ENCODE measurements around the gene CARF. TPM values are rescaled to one million over a fixed set of nuclear protein-coding genes. Genes with fewer than 3 reads are reported as not detected.

CARF gene
- total and polyA plus RNA-seq, 2 donors (not counting 1 experiment from before 2014, with no cell fraction given) = 7.2 to 8.6 TPM

DNA sequence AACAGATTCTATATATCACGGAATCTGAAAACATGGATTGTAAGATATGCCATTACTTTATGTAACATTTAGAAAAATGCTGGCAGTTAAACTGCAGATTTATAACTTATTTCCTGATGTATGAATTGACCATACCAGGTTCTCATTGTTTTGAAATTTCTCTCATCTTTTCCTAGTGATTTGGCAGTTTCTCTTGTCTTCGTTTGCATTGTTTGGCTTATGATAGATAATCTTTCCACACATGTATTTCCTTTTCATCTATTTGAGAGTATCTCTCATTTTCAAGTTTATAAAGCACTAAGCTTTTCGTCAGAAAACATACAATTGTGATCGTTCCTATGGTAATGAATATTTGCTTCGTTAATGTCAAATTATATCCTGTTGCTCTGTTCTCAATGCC lies 118.9 kb downstream of the CARF start:
- Histone ChIP-seq H3K79me2 (ENCODE audit: control insufficient read depth, insufficient read depth, low read length) (peaks cover 10% of the 10 kb centered on the region), H4K20me1 (ENCODE audit: control insufficient read depth, extremely low read depth, insufficient read depth, low read length) (no peaks in the 10 kb centered on the region), H3K4me3 (replicated peaks in 1 of 4; ENCODE audit: control extremely low read depth in 1 of 4, insufficient read depth in 1 of 4, low read depth in 3 of 4, low read length in 4 of 4) (no peak overlapping the region), H3K36me3 (ENCODE audit: control insufficient read depth, insufficient read depth, low read length) (no peaks in the 10 kb centered on the region), H3K4me2 (ENCODE audit: extremely low read depth, insufficient read depth, low read length) (no peak overlapping the region), H3K9me3 (ENCODE audit: control insufficient read depth, insufficient read depth, low read depth, low read length) (no peaks in the 10 kb centered on the region), H3K4me1 (ENCODE audit: control insufficient read depth, extremely low read depth, insufficient read depth, low read length) (no peaks in the 10 kb centered on the region), H2AFZ (ENCODE audit: low read length) (no peak overlapping the region), H3K9ac (ENCODE audit: insufficient read depth, low read length) (no peak overlapping the region), H3K27ac (ENCODE audit: insufficient read depth, low read length) (no peak overlapping the region), H3K27me3 (ENCODE audit: control insufficient read depth, insufficient read depth, low read length) (no peaks in the 10 kb centered on the region)
- TF ChIP-seq, protein P1, sequence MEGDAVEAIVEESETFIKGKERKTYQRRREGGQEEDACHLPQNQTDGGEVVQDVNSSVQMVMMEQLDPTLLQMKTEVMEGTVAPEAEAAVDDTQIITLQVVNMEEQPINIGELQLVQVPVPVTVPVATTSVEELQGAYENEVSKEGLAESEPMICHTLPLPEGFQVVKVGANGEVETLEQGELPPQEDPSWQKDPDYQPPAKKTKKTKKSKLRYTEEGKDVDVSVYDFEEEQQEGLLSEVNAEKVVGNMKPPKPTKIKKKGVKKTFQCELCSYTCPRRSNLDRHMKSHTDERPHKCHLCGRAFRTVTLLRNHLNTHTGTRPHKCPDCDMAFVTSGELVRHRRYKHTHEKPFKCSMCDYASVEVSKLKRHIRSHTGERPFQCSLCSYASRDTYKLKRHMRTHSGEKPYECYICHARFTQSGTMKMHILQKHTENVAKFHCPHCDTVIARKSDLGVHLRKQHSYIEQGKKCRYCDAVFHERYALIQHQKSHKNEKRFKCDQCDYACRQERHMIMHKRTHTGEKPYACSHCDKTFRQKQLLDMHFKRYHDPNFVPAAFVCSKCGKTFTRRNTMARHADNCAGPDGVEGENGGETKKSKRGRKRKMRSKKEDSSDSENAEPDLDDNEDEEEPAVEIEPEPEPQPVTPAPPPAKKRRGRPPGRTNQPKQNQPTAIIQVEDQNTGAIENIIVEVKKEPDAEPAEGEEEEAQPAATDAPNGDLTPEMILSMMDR (conservative IDR thresholded peaks at IDR 0.05 in 1 of 2, IDR thresholded peaks at IDR 0.05 in 1 of 2; ENCODE audit: low read depth in 1 of 2, low read length in 2 of 2) = no peak
- TF ChIP-seq EZH2 (IDR thresholded peaks at IDR 0.05; ENCODE audit: low read length, missing control alignments) = no peak
- no peak for DNase-seq (ENCODE audit: low read depth in 2 of 2)

DNA sequence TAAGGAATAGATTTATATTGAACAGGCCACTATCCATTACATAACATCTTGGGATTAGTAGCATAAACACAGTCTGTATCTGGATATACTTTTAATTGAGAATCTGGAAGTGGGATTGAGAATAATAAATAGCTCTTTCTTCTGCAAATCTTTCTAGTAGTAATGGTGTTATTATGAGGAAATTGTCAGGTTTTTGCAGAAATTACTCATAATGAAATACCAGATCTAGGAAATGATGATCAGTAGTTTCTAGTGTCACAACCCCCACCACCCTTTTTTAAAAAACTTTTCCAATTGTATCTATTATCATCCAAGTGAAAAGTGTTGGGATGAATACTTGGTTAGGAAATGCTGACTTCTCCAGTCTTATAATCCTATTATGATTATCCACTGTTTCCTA lies 121.3 kb downstream of the CARF start:
- Histone ChIP-seq H3K4me1 (ENCODE audit: control insufficient read depth, extremely low read depth, insufficient read depth, low read length) (no peaks in the 10 kb centered on the region), H3K4me3 (replicated peaks in 1 of 4; ENCODE audit: control extremely low read depth in 1 of 4, insufficient read depth in 1 of 4, low read depth in 3 of 4, low read length in 4 of 4) (no peak overlapping the region), H3K9me3 (ENCODE audit: control insufficient read depth, insufficient read depth, low read depth, low read length) (no peaks in the 10 kb centered on the region), H3K4me2 (ENCODE audit: extremely low read depth, insufficient read depth, low read length) (no peak overlapping the region), H3K36me3 (ENCODE audit: control insufficient read depth, insufficient read depth, low read length) (no peaks in the 10 kb centered on the region), H3K27me3 (ENCODE audit: control insufficient read depth, insufficient read depth, low read length) (no peaks in the 10 kb centered on the region), H3K27ac (ENCODE audit: insufficient read depth, low read length) (no peak overlapping the region), H3K9ac (ENCODE audit: insufficient read depth, low read length) (no peak overlapping the region), H4K20me1 (ENCODE audit: control insufficient read depth, extremely low read depth, insufficient read depth, low read length) (no peaks in the 10 kb centered on the region), H3K79me2 (ENCODE audit: control insufficient read depth, insufficient read depth, low read length) (peaks cover 12% of the 10 kb centered on the region), H2AFZ (ENCODE audit: low read length) (no peak overlapping the region)
- no peak for DNase-seq (ENCODE audit: low read depth in 2 of 2)
- TF ChIP-seq, protein P1 (conservative IDR thresholded peaks at IDR 0.05 in 1 of 2, IDR thresholded peaks at IDR 0.05 in 1 of 2; ENCODE audit: low read depth in 1 of 2, low read length in 2 of 2) = no peak
- TF ChIP-seq EZH2 (IDR thresholded peaks at IDR 0.05; ENCODE audit: low read length, missing control alignments) = no peak

DNA sequence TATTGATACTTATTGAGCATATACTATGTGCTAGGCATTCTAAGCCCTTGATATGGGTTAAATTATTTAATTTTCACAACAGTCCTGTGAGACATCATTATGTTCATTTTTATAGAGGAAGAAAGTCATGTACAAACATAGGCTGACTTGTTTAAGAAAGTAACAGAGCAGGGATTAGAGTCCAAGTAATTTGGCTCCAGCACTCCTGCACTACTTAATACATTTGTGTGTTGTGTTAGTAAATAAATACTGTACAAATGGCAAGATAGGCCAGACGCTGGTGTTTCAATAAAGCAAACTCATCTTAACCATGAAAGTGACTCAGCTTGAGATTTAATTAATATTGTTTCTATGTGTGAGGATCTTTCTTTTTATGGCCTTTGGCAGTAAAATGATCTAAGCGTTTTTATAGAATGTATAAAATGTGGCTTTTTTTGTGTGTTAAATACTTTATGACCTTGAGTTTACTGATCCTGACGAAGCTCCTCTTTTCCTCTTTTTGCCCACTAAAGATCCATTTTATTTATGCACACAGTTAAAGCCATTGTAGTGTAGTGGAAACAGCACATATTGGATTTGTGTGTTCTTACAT lies 123.9 kb downstream of the CARF start:
- no peak overlapping the region for H3K4me2 ChIP-seq (ENCODE audit: extremely low read depth, insufficient read depth, low read length)
- no peak for DNase-seq (ENCODE audit: low read depth in 2 of 2)
- H3K36me3 ChIP-seq (ENCODE audit: control insufficient read depth, insufficient read depth, low read length) = no peaks in the 10 kb centered on the region
- no peak overlapping the region for H3K4me3 ChIP-seq (replicated peaks in 1 of 4; ENCODE audit: control extremely low read depth in 1 of 4, insufficient read depth in 1 of 4, low read depth in 3 of 4, low read length in 4 of 4)
- peaks cover 12% of the 10 kb centered on the region for H3K79me2 ChIP-seq (ENCODE audit: control insufficient read depth, insufficient read depth, low read length)
- H3K9ac ChIP-seq (ENCODE audit: insufficient read depth, low read length) = no peak overlapping the region
- H3K27me3 ChIP-seq (ENCODE audit: control insufficient read depth, insufficient read depth, low read length) = no peaks in the 10 kb centered on the region
- TF ChIP-seq EZH2 (IDR thresholded peaks at IDR 0.05; ENCODE audit: low read length, missing control alignments) = no peak
- no peaks in the 10 kb centered on the region for H3K9me3 ChIP-seq (ENCODE audit: control insufficient read depth, insufficient read depth, low read depth, low read length)
- no peaks in the 10 kb centered on the region for H3K4me1 ChIP-seq (ENCODE audit: control insufficient read depth, extremely low read depth, insufficient read depth, low read length)
- no peak overlapping the region for H3K27ac ChIP-seq (ENCODE audit: insufficient read depth, low read length)
- H2AFZ ChIP-seq (ENCODE audit: low read length) = no peak overlapping the region
- no peaks in the 10 kb centered on the region for H4K20me1 ChIP-seq (ENCODE audit: control insufficient read depth, extremely low read depth, insufficient read depth, low read length)

Other genes with a start within 250 kb of the CARF start
- gene ICA1L, start 40.5 kb upstream of the CARF start, total RNA-seq = 3.1 and 4.6 TPM in 2 replicates
- 3.1 TPM in 2 replicates for gene ICA1L, start 40.5 kb upstream of the CARF start, polyA plus RNA-seq
- 26.4 and 31.1 TPM in 2 replicates for gene WDR12, start 602 bp upstream of the CARF start, total RNA-seq
- gene WDR12, start 602 bp upstream of the CARF start, polyA plus RNA-seq = 35.1 and 42.3 TPM in 2 replicates
- gene NBEAL1, start 102.6 kb downstream of the CARF start, total RNA-seq = 38.0 and 55.7 TPM in 2 replicates
- 7.3 and 14.8 TPM in 2 replicates for gene NBEAL1, start 102.6 kb downstream of the CARF start, polyA plus RNA-seq

All from fibroblast of lung (primary cell).